H1 (cell line): Measurements from ENCODE around the gene DMPK. TPM values are rescaled to one million over a fixed set of nuclear protein-coding genes. Genes with fewer than 3 reads are reported as not detected.

ENCODE experiments used
- CTCF ChIA-PET: fragments of 300-600 bp; sonication (Branson Sonifier 250); formaldehyde crosslinking; loops from one replicate; lab custom pipeline; 2021; ENCODE audit not compliant: partially characterized antibody; lab: Charles Lee
- POLR2A ChIA-PET: fragments of 300-600 bp; sonication (Branson Sonifier 250); formaldehyde crosslinking; loops from one replicate; lab custom pipeline; 2021; ENCODE audit warnings: inconsistent platforms; ENCODE audit not compliant: partially characterized antibody; lab: Charles Lee
- DNase-seq, 2 experiments: peaks; one replicate each; pipeline versions ENCODE4 v3.0.0 to v3.0.0-alpha.2; 2010 to 2022; ENCODE audit warnings: low spot score in 2 of 2, low read depth in 1 of 2, mixed read lengths in 1 of 2
- FAIRE-seq: peaks from 2 replicates; lab custom pipeline; 2011; peaks lifted over from hg19 to GRCh38; lab: Jason Lieb, UNC
- H2AFZ ChIP-seq: 2 replicates; pipeline ENCODE4 v1.8.1; 2012; ENCODE audit warnings: low read length, inconsistent platforms
- H2AK5ac ChIP-seq: 2 replicates; pipeline ENCODE4 v1.6.1; 2013; ENCODE audit warnings: low read depth, low read length
- H2BK120ac ChIP-seq: replicated peaks from 2 replicates; pipeline ENCODE3; 2013; ENCODE audit warnings: low read depth, low read length, inconsistent platforms
- H2BK12ac ChIP-seq: 2 replicates; pipeline ENCODE4 v1.6.1; 2013; ENCODE audit warnings: low read depth, low read length
- H2BK15ac ChIP-seq: 2 replicates; pipeline ENCODE4 v1.6.1; 2013; ENCODE audit warnings: low read length
- H2BK20ac ChIP-seq: 2 replicates; pipeline ENCODE4 v1.6.1; 2013; ENCODE audit warnings: low read length
- H2BK5ac ChIP-seq: 2 replicates; pipeline ENCODE4 v1.6.1; 2013; ENCODE audit warnings: low read depth, low read length
- H3K14ac ChIP-seq: 2 replicates; pipeline ENCODE4 v1.6.1; 2013; ENCODE audit warnings: inconsistent platforms; ENCODE audit not compliant: insufficient read length
- H3K18ac ChIP-seq: 2 replicates; pipeline ENCODE4 v1.6.1; 2013; ENCODE audit warnings: low read length; ENCODE audit errors: extremely low read depth
- H3K23ac ChIP-seq: 2 replicates; pipeline ENCODE4 v1.6.1; 2013; ENCODE audit warnings: inconsistent platforms; ENCODE audit not compliant: insufficient read length
- H3K23me2 ChIP-seq: 2 replicates; pipeline ENCODE4 v1.6.1; 2013; ENCODE audit warnings: low read depth, low read length
- H3K27ac ChIP-seq: 2 replicates; pipeline ENCODE4 v1.6.1; 2011; ENCODE audit warnings: low read depth, low read length, inconsistent platforms
- H3K27me3 ChIP-seq, 4 experiments: replicated peaks in 1 of 4; 1 replicate in 1 of 4; 2 replicates in 3 of 4; pipeline versions ENCODE4 v1.6.1 to v1.8.1; 2011 to 2013; ENCODE audit warnings: low read length in 3 of 4, mild to moderate bottlenecking in 3 of 4, inconsistent platforms in 2 of 4, mixed read lengths in 2 of 4, moderate library complexity in 1 of 4; ENCODE audit not compliant: control insufficient read depth in 3 of 4, insufficient read depth in 3 of 4; ENCODE audit errors: extremely low read depth in 1 of 4
- H3K36me3 ChIP-seq, 4 experiments: 2 replicates each; pipeline versions ENCODE4 v1.6.1 to v1.8.1; 2011 to 2013; ENCODE audit warnings: mild to moderate bottlenecking in 4 of 4, low read length in 3 of 4, moderate library complexity in 2 of 4, control low read depth in 1 of 4, inconsistent platforms in 1 of 4; ENCODE audit not compliant: insufficient read depth in 4 of 4, control insufficient read depth in 2 of 4
- H3K4ac ChIP-seq: replicated peaks from 2 replicates; pipeline ENCODE3; 2013; ENCODE audit warnings: low read length, low read depth, mixed read lengths, inconsistent platforms; ENCODE audit not compliant: insufficient read length
- H3K4me1 ChIP-seq, 4 experiments: replicated peaks in 1 of 4; 1 replicate in 1 of 4; 2 replicates in 3 of 4; pipeline versions ENCODE4 v1.6.1 to v1.8.1; 2011 to 2013; ENCODE audit warnings: low read length in 3 of 4, inconsistent platforms in 2 of 4, mixed read lengths in 1 of 4; ENCODE audit not compliant: insufficient read depth in 4 of 4, control insufficient read depth in 3 of 4
- H3K4me2 ChIP-seq, 2 experiments: 2 replicates each; pipeline versions ENCODE4 v1.6.1 to v1.8.1; 2011 to 2013; ENCODE audit warnings: low read depth in 2 of 2, low read length in 2 of 2, control low read depth in 1 of 2, inconsistent platforms in 1 of 2, mild to moderate bottlenecking in 1 of 2; ENCODE audit not compliant: insufficient read depth in 1 of 2
- H3K4me3 ChIP-seq, 4 experiments: fragments of 200-600, 300-600 bp in 1 of 4; sonication (generic), shearing (Covaris generic), sonication (Bioruptor Twin) in 1 of 4; 2 replicates each; pipeline versions ENCODE4 v1.5.1 to v1.8.1; 2011 to 2016; ENCODE audit warnings: low read length in 4 of 4, low read depth in 3 of 4, control low read depth in 2 of 4, inconsistent platforms in 2 of 4, mild to moderate bottlenecking in 2 of 4, mixed read lengths in 1 of 4, moderate library complexity in 1 of 4; ENCODE audit not compliant: insufficient read depth in 2 of 4; ENCODE audit errors: extremely low read depth in 1 of 4
- H3K56ac ChIP-seq: replicated peaks from 2 replicates; pipeline ENCODE3; 2013; ENCODE audit warnings: low read depth, mild to moderate bottlenecking, mixed read lengths, low read length, inconsistent platforms; ENCODE audit not compliant: insufficient read length
- H3K79me1 ChIP-seq: 2 replicates; pipeline ENCODE4 v1.6.1; 2013; ENCODE audit warnings: low read depth, low read length, control low read depth
- H3K79me2 ChIP-seq, 2 experiments: 2 replicates each; pipeline versions ENCODE4 v1.6.1 to v1.8.1; 2012 to 2013; ENCODE audit warnings: low read length in 2 of 2, mild to moderate bottlenecking in 2 of 2, inconsistent platforms in 1 of 2; ENCODE audit not compliant: insufficient read depth in 2 of 2, control insufficient read depth in 1 of 2
- H3K9ac ChIP-seq, 4 experiments: replicated peaks in 1 of 4; 1 replicate in 1 of 4; 2 replicates in 3 of 4; pipeline versions ENCODE4 v1.6.1 to v1.8.1; 2011 to 2013; ENCODE audit warnings: low read depth in 3 of 4, low read length in 3 of 4, control low read depth in 2 of 4, mild to moderate bottlenecking in 2 of 4, moderate library complexity in 2 of 4, inconsistent platforms in 1 of 4; ENCODE audit errors: extremely low read depth in 1 of 4
- H3K9me3 ChIP-seq, 2 experiments: 2 replicates each; pipeline versions ENCODE4 v1.6.1 to v1.8.1; 2012 to 2013; ENCODE audit warnings: mild to moderate bottlenecking in 2 of 2, moderate library complexity in 2 of 2, control low read depth in 1 of 2, inconsistent platforms in 1 of 2, low read depth in 1 of 2, low read length in 1 of 2, mixed read lengths in 1 of 2; ENCODE audit not compliant: insufficient read depth in 2 of 2
- H4K20me1 ChIP-seq, 2 experiments: replicated peaks in 1 of 2; 2 replicates each; pipeline versions ENCODE3 to v1.8.1; 2011 to 2013; ENCODE audit warnings: inconsistent platforms in 2 of 2, low read length in 2 of 2, mild to moderate bottlenecking in 1 of 2; ENCODE audit not compliant: insufficient read depth in 2 of 2, control insufficient read depth in 1 of 2
- H4K5ac ChIP-seq: 2 replicates; pipeline ENCODE4 v1.6.1; 2013; ENCODE audit warnings: low read length, low read depth, mixed read lengths, inconsistent platforms; ENCODE audit not compliant: insufficient read length
- H4K8ac ChIP-seq: 2 replicates; pipeline ENCODE4 v1.8.0; 2013; ENCODE audit warnings: mild to moderate bottlenecking, moderate library complexity, low read length, inconsistent platforms; ENCODE audit not compliant: insufficient read depth; ENCODE audit errors: extremely low read depth
- H4K91ac ChIP-seq: replicated peaks from 2 replicates; pipeline ENCODE3; 2013; ENCODE audit warnings: low read length, mixed read lengths, inconsistent platforms; ENCODE audit not compliant: insufficient read length
- SIN3A ChIP-seq, 2 experiments: IDR thresholded peaks in 1 of 2; conservative IDR thresholded peaks in 1 of 2; 2 replicates each; pipeline ENCODE4 v1.6.1; 2011 to 2012; ENCODE audit warnings: low read length in 2 of 2, improper control_type of control experiment in 1 of 2, low read depth in 1 of 2, mild to moderate bottlenecking in 1 of 2
- SIX5 ChIP-seq: IDR thresholded peaks from 2 replicates; pipeline ENCODE4 v1.6.1; 2011; ENCODE audit warnings: mild to moderate bottlenecking, low read depth, low read length
- WGBS, 2 experiments: shearing (Covaris generic) in 1 of 2; methylation state at CpG; one replicate each; pipeline versions ENCODE4 v1.1.6 to v1.1.7; 2013 to 2015; ENCODE audit warnings: low lambda C conversion rate in 2 of 2, mixed read lengths in 2 of 2, inconsistent platforms in 1 of 2, low coverage in 1 of 2, missing lambda C conversion rate in 1 of 2; ENCODE audit not compliant: insufficient replicate concordance in 2 of 2, insufficient coverage in 1 of 2, insufficient read length in 1 of 2; ENCODE audit errors: extremely low coverage in 1 of 2, missing lambda C conversion rate in 1 of 2; 5-methylcytosine and 5-hydroxymethylcytosine counted together
- polyA plus RNA-seq, 7 experiments: library from polyadenylated mRNA; depleted of rRNA in 3 of 7; stranded (reverse) in 5 of 7; unstranded in 2 of 7; fragments of >200 nt in 5 of 7; fragments of 200-250 nt in 2 of 7; gene quantifications; 1 replicate in 5 of 7; 2 replicates in 1 of 7; 4 replicates in 1 of 7; pipeline versions ENCODE4 v1.2.1 to v1.2.3, GENCODE V29; 2011 to 2013; ENCODE audit warnings: missing spikeins in 2 of 7, mixed read lengths in 2 of 7
- total RNA-seq: library from RNA; stranded (reverse); fragmentation: NEBNext Ultra II Directional; extraction: Animal tissue kit (Norgen Biotek cat#: 25700); gene quantifications from 2 replicates; pipeline ENCODE4 v1.2.1, GENCODE V29; 2021

DMPK gene
- total and polyA plus RNA-seq, 2 of the 8 experiments (the other 6 are each of a cell fraction or from before 2014, with no cell fraction given), result 13.7 to 27.4 TPM

GRCh38 chr19:45766296-45766868 lies 15.9 kb downstream of the DMPK start:
- H2AK5ac ChIP-seq, result no peak overlapping the region
- TF ChIP-seq SIN3A (conservative IDR thresholded peaks at IDR 0.05 in 1 of 2, IDR thresholded peaks at IDR 0.05 in 1 of 2; ENCODE audit: low read depth in 1 of 2, low read length in 2 of 2) (no peak), SIX5 (no peak)
- H3K14ac ChIP-seq, result no peak overlapping the region
- no peak overlapping the region for H3K27ac ChIP-seq
- WGBS, 2 experiments, result 88% methylated on average over 13 of the region's 17 CpGs; no CpG with 5 or more reads in 1 of the 2 experiments
- no peaks in the 10 kb centered on the region for H3K79me1 ChIP-seq
- no peak overlapping the region for H2BK5ac ChIP-seq
- H4K91ac ChIP-seq, result peak overlapping the region; percentile 34
- peaks cover 0 to 3% of the 10 kb centered on the region in 2 experiments for H4K20me1 ChIP-seq
- H3K23me2 ChIP-seq, result peaks cover 26% of the 10 kb centered on the region
- H3K4me3 ChIP-seq, result peak overlapping the region in 2 of 4 experiments; percentile 79 to 89; a peak in 5 of 8 replicates
- no peak overlapping the region for H2BK20ac ChIP-seq
- peaks cover 0 to 2% (median 0%) of the 10 kb centered on the region in 4 experiments; a peak in 1 of 7 replicates for H3K27me3 ChIP-seq
- H3K18ac ChIP-seq, result 0 out of 2 replicates have a peak overlapping the region, but pooled peaks have one; percentile 83
- H3K23ac ChIP-seq, result no peak overlapping the region
- no peaks in the 10 kb centered on the region for H3K9me3 ChIP-seq
- DNase-seq (no peak), FAIRE-seq (no peak)
- H4K5ac ChIP-seq, result no peak overlapping the region
- no peak overlapping the region for H3K56ac ChIP-seq
- H3K79me2 ChIP-seq, result no peaks in the 10 kb centered on the region
- H3K4ac ChIP-seq, result peak overlapping the region; percentile 44
- ChIA-PET POLR2A (interaction anchor here (0.8 to 16.2 kb wide), 11 partner anchors 8 to 97 kb away, joined by 3 to 284 read pairs (median 38); partner anchors contain the start of genes DMPK, FBXO46, MEIOSIN and QPCTL), CTCF (interaction anchor here (0.6 to 2.3 kb wide), 4 partner anchors 13 to 17 kb away, joined by 3 to 16 read pairs (median 4); no protein-coding TSS in a partner anchor)
- no peak overlapping the region for H3K9ac ChIP-seq
- H2BK12ac ChIP-seq, result peak overlapping the region; percentile 84; the same call in 1 of the 2 replicates
- peak overlapping the region; percentile 61 to 94 for H3K4me2 ChIP-seq
- 0 out of 2 replicates have a peak overlapping the region, but pooled peaks have one; percentile 61 for H2BK15ac ChIP-seq
- H3K36me3 ChIP-seq, result no peaks in the 10 kb centered on the region; a peak in 1 of 8 replicates
- H2AFZ ChIP-seq, result no peak overlapping the region
- peak overlapping the region; percentile 62; the same call in 1 of the 2 replicates for H4K8ac ChIP-seq
- H2BK120ac ChIP-seq, result no peak overlapping the region
- H3K4me1 ChIP-seq, result peaks cover 7 to 41% (median 33%) of the 10 kb centered on the region in 4 experiments
